Measurements from ENCODE around the gene GBX2. TPM values are rescaled to one million over a fixed set of nuclear protein-coding genes. Genes with fewer than 3 reads are reported as not detected.

Gene GBX2
- total RNA-seq: 0.84 and 3.0 TPM in 2 replicates

GRCh38 chr2:236168110-236169080 lies at the start of gene GBX2:
Gene GBX2, minus strand, starts transcription at chr2:236168386. Its CDS starts 415 bp downstream, at chr2:236167971.
- H3K4me3 ChIP-seq (ENCODE audit: low read depth, low read length): peak within 1 kb of the TSS; percentile 40
- no peak for TF ChIP-seq CTCF (IDR thresholded peaks at IDR 0.05; ENCODE audit: insufficient read depth, low read length, poor library complexity, severe bottlenecking)
- DNase-seq (ENCODE audit: low read depth): peak; percentile 25
- no peaks in the 10 kb centered on the region for H3K36me3 ChIP-seq (ENCODE audit: control insufficient read depth, insufficient read depth, low read length)
- H3K27me3 ChIP-seq (ENCODE audit: control insufficient read depth, insufficient read depth, low read length): peaks cover 91% of the 10 kb centered on the region

- Histone ChIP-seq H3K27me3 (ENCODE audit: control insufficient read depth, insufficient read depth, low read length) (peaks cover 9% of the 10 kb centered on the region), H3K4me3 (ENCODE audit: low read depth, low read length) (no peak overlapping the region), H3K36me3 (ENCODE audit: control insufficient read depth, insufficient read depth, low read length) (no peaks in the 10 kb centered on the region)
- DNase-seq (ENCODE audit: low read depth): no peak
- no peak for TF ChIP-seq CTCF (IDR thresholded peaks at IDR 0.05; ENCODE audit: insufficient read depth, low read length, poor library complexity, severe bottlenecking)
These were observed 49.7 kb upstream of the GBX2 start for GRCh38 chr2:236217926-236218325.

- no peak for TF ChIP-seq CTCF (IDR thresholded peaks at IDR 0.05; ENCODE audit: insufficient read depth, low read length, poor library complexity, severe bottlenecking)
These were observed 48.5 kb upstream of the GBX2 start for GRCh38 chr2:236216711-236217110.

GRCh38 chr2:236215761-236216333 lies 47.7 kb upstream of the GBX2 start:
- no peak for TF ChIP-seq CTCF (IDR thresholded peaks at IDR 0.05; ENCODE audit: insufficient read depth, low read length, poor library complexity, severe bottlenecking)
- DNase-seq (ENCODE audit: low read depth): no peak
- Histone ChIP-seq H3K36me3 (ENCODE audit: control insufficient read depth, insufficient read depth, low read length) (no peaks in the 10 kb centered on the region), H3K4me3 (ENCODE audit: low read depth, low read length) (no peak overlapping the region), H3K27me3 (ENCODE audit: control insufficient read depth, insufficient read depth, low read length) (peaks cover 21% of the 10 kb centered on the region)

More at GRCh38 chr2:236216711-236217110, 48.5 kb upstream of the GBX2 start:
- no peak for DNase-seq (ENCODE audit: low read depth)
- Histone ChIP-seq H3K36me3 (ENCODE audit: control insufficient read depth, insufficient read depth, low read length) (no peaks in the 10 kb centered on the region), H3K27me3 (ENCODE audit: control insufficient read depth, insufficient read depth, low read length) (peaks cover 13% of the 10 kb centered on the region), H3K4me3 (ENCODE audit: low read depth, low read length) (no peak overlapping the region)

GRCh38 chr2:236215196-236215595 lies 47.0 kb upstream of the GBX2 start:
- DNase-seq (ENCODE audit: low read depth): no peak
- TF ChIP-seq CTCF (IDR thresholded peaks at IDR 0.05; ENCODE audit: insufficient read depth, low read length, poor library complexity, severe bottlenecking): no peak
- Histone ChIP-seq H3K4me3 (ENCODE audit: low read depth, low read length) (no peak overlapping the region), H3K27me3 (ENCODE audit: control insufficient read depth, insufficient read depth, low read length) (peaks cover 24% of the 10 kb centered on the region), H3K36me3 (ENCODE audit: control insufficient read depth, insufficient read depth, low read length) (no peaks in the 10 kb centered on the region)

All from kidney epithelial cell (primary cell).